ENCODE results near the gene PDGFB. TPM values are rescaled to one million over a fixed set of nuclear protein-coding genes. Genes with fewer than 3 reads are reported as not detected.

PDGFB gene
- total and polyA plus RNA-seq, 9 of the 15 experiments (the other 6 are each of a cell fraction or from before 2014, with no cell fraction given): 0.07 to 4.0 (median 0.48) TPM; not detected in 1

- TF ChIP-seq GABPA (tag; conservative IDR thresholded peaks at IDR 0.05; ENCODE audit: low read depth): peak; percentile 64
- TF ChIP-seq PHF8 (IDR thresholded peaks at IDR 0.05; ENCODE audit: borderline replicate concordance, low read length): peak; percentile 8; the same call in 1 of the 2 replicates
- TF ChIP-seq DPF2 (IDR thresholded peaks at IDR 0.05): peak; percentile 92
- no peak for TF ChIP-seq CTCFL (IDR thresholded peaks at IDR 0.05; ENCODE audit: borderline replicate concordance, insufficient read depth, low read depth, low read length, poor library complexity, severe bottlenecking)
- TF ChIP-seq, protein P1, sequence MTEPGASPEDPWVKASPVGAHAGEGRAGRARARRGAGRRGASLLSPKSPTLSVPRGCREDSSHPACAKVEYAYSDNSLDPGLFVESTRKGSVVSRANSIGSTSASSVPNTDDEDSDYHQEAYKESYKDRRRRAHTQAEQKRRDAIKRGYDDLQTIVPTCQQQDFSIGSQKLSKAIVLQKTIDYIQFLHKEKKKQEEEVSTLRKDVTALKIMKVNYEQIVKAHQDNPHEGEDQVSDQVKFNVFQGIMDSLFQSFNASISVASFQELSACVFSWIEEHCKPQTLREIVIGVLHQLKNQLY (CRISPR knock-in tag; conservative IDR thresholded peaks at IDR 0.05): no peak
- peak; percentile 92 for TF ChIP-seq FOSL1 (tag; conservative IDR thresholded peaks at IDR 0.05)
- no peak for TF ChIP-seq ZNF311 (CRISPR knock-in tag; IDR thresholded peaks at IDR 0.05)
- TF ChIP-seq NR3C1 (CRISPR knock-in tag; IDR thresholded peaks at IDR 0.05): no peak
- peak; percentile 73 for TF ChIP-seq NEUROD1 (IDR thresholded peaks at IDR 0.05; ENCODE audit: borderline replicate concordance, low read depth, low read length, partially characterized antibody)
- peak; percentile 84 for TF ChIP-seq SMARCE1 (IDR thresholded peaks at IDR 0.05)
- TF ChIP-seq, protein P2, sequence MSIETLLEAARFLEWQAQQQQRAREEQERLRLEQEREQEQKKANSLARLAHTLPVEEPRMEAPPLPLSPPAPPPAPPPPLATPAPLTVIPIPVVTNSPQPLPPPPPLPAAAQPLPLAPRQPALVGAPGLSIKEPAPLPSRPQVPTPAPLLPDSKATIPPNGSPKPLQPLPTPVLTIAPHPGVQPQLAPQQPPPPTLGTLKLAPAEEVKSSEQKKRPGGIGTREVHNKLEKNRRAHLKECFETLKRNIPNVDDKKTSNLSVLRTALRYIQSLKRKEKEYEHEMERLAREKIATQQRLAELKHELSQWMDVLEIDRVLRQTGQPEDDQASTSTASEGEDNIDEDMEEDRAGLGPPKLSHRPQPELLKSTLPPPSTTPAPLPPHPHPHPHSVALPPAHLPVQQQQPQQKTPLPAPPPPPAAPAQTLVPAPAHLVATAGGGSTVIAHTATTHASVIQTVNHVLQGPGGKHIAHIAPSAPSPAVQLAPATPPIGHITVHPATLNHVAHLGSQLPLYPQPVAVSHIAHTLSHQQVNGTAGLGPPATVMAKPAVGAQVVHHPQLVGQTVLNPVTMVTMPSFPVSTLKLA (conservative IDR thresholded peaks at IDR 0.05): peak; percentile 51 to 67; a peak in 3 of 4 replicates
- 0 out of 2 replicates have a peak, but pooled peaks have one; percentile 15 for TF ChIP-seq KLF16 (IDR thresholded peaks at IDR 0.05)
- TF ChIP-seq TCF7L2 (IDR thresholded peaks at IDR 0.05; ENCODE audit: low read depth, low read length): no peak
- TF ChIP-seq ZNF197 (CRISPR knock-in tag; IDR thresholded peaks at IDR 0.05; ENCODE audit: low read depth): peak; percentile 67; the same call in 1 of the 2 replicates
- TF ChIP-seq VEZF1 (CRISPR knock-in tag; IDR thresholded peaks at IDR 0.05): peak; percentile 80
- TF ChIP-seq POLR2G (IDR thresholded peaks at IDR 0.05; ENCODE audit: low read depth, low read length): peak; percentile 78
- no peak for TF ChIP-seq NFYB (IDR thresholded peaks at IDR 0.05; ENCODE audit: extremely low read depth, insufficient read length)
- TF ChIP-seq PHF21A (IDR thresholded peaks at IDR 0.05; ENCODE audit: borderline replicate concordance, low read depth): 0 out of 2 replicates have a peak, but pooled peaks have one; percentile 14
Measured at GRCh38 chr22:39283322-39284141, 38.8 kb upstream of the PDGFB start (continued).

All from K562 (cell line).